ENCODE measurements around the gene GPR83. TPM values are rescaled to one million over a fixed set of nuclear protein-coding genes. Genes with fewer than 3 reads are reported as not detected.

The GPR83 gene
- total and polyA plus RNA-seq, 4 donors: 0.02 to 0.10 (median 0.06) TPM; not detected in 1

DNA sequence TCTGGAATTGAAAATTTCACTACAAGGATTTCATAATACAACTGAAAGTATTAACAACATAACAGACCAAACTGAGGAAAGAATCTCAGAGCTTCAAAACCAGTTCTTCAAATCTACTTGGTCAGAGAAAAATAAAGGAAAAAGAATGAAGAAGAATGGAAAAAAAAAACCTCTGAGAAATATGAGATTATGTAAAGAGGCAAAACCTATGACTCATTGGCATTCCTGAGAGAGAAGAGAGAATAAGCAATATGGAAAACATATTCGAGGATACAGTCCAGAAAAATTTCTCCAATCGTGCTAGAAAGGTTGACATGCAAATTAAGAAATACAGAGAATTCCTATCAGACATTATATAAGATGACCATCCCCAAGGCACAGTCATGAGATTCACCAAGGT is 23.4 kb upstream of the GPR83 start:
- peaks cover 0 to 4% (median 0%) of the 10 kb centered on the region in 4 donors for H3K9me3 ChIP-seq (ENCODE audit: control insufficient read depth in 4 of 4, insufficient read depth in 3 of 4, low read length in 3 of 4)
- H3K27me3 ChIP-seq (ENCODE audit: control insufficient read depth in 3 of 3, insufficient read depth in 3 of 3, low read length in 2 of 3): no peaks in the 10 kb centered on the region
- peaks cover 14 to 33% (median 22%) of the 10 kb centered on the region in 4 donors for H3K36me3 ChIP-seq (ENCODE audit: control insufficient read depth in 4 of 4, insufficient read depth in 4 of 4, low read length in 4 of 4)
- WGBS, 2 donors: 94 to 95% methylated on average over 2 of the region's 2 CpGs
- DNase-seq: no peak
- no peak overlapping the region for H3K4me3 ChIP-seq
- TF ChIP-seq, protein P1, sequence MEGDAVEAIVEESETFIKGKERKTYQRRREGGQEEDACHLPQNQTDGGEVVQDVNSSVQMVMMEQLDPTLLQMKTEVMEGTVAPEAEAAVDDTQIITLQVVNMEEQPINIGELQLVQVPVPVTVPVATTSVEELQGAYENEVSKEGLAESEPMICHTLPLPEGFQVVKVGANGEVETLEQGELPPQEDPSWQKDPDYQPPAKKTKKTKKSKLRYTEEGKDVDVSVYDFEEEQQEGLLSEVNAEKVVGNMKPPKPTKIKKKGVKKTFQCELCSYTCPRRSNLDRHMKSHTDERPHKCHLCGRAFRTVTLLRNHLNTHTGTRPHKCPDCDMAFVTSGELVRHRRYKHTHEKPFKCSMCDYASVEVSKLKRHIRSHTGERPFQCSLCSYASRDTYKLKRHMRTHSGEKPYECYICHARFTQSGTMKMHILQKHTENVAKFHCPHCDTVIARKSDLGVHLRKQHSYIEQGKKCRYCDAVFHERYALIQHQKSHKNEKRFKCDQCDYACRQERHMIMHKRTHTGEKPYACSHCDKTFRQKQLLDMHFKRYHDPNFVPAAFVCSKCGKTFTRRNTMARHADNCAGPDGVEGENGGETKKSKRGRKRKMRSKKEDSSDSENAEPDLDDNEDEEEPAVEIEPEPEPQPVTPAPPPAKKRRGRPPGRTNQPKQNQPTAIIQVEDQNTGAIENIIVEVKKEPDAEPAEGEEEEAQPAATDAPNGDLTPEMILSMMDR (IDR thresholded peaks at IDR 0.05; ENCODE audit: control extremely low read depth, extremely low read depth): no peak
- no peak overlapping the region for H3K9ac ChIP-seq (ENCODE audit: insufficient read depth in 1 of 2, low read length in 2 of 2)
- no peak overlapping the region for H3K27ac ChIP-seq (ENCODE audit: low read depth in 1 of 2, low read length in 1 of 2)
- H3K4me1 ChIP-seq (ENCODE audit: control insufficient read depth in 5 of 5, insufficient read depth in 5 of 5, low read length in 5 of 5): no peaks in the 10 kb centered on the region
- no peak for ATAC-seq (ENCODE audit: insufficient read depth, low FRiP score)

GRCh38 chr11:94424011-94424410 is 22.8 kb upstream of the GPR83 start:
- 73 to 94% methylated on average over 2 of the region's 2 CpGs for WGBS, 2 donors
- Histone ChIP-seq H3K36me3 (ENCODE audit: control insufficient read depth in 4 of 4, insufficient read depth in 4 of 4, low read length in 4 of 4) (peaks cover 11 to 28% (median 16%) of the 10 kb centered on the region in 4 donors), H3K27me3 (ENCODE audit: control insufficient read depth in 3 of 3, insufficient read depth in 3 of 3, low read length in 2 of 3) (no peaks in the 10 kb centered on the region), H3K4me3 (no peak overlapping the region), H3K9me3 (ENCODE audit: control insufficient read depth in 4 of 4, insufficient read depth in 3 of 4, low read length in 3 of 4) (peaks cover 0 to 4% (median 0%) of the 10 kb centered on the region in 4 donors), H3K9ac (ENCODE audit: insufficient read depth in 1 of 2, low read length in 2 of 2) (no peak overlapping the region), H3K4me1 (ENCODE audit: control insufficient read depth in 5 of 5, insufficient read depth in 5 of 5, low read length in 5 of 5) (no peaks in the 10 kb centered on the region), H3K27ac (ENCODE audit: low read depth in 1 of 2, low read length in 1 of 2) (no peak overlapping the region)
- ATAC-seq (ENCODE audit: insufficient read depth, low FRiP score) (no peak), DNase-seq (no peak)
- TF ChIP-seq, protein P1 (IDR thresholded peaks at IDR 0.05; ENCODE audit: control extremely low read depth, extremely low read depth): no peak

GRCh38 chr11:94423507-94423906 is 22.3 kb upstream of the GPR83 start:
- H3K9me3 ChIP-seq (ENCODE audit: control insufficient read depth in 4 of 4, insufficient read depth in 3 of 4, low read length in 3 of 4): peaks cover 0 to 4% (median 0%) of the 10 kb centered on the region in 4 donors
- no peak overlapping the region for H3K27ac ChIP-seq (ENCODE audit: low read depth in 1 of 2, low read length in 1 of 2)
- H3K4me3 ChIP-seq: no peak overlapping the region
- WGBS, 2 donors: 93 to 94% methylated on average over 3 of the region's 3 CpGs
- TF ChIP-seq, protein P1 (IDR thresholded peaks at IDR 0.05; ENCODE audit: control extremely low read depth, extremely low read depth): no peak
- no peaks in the 10 kb centered on the region for H3K27me3 ChIP-seq (ENCODE audit: control insufficient read depth in 3 of 3, insufficient read depth in 3 of 3, low read length in 2 of 3)
- H3K4me1 ChIP-seq (ENCODE audit: control insufficient read depth in 5 of 5, insufficient read depth in 5 of 5, low read length in 5 of 5): no peaks in the 10 kb centered on the region
- H3K9ac ChIP-seq (ENCODE audit: insufficient read depth in 1 of 2, low read length in 2 of 2): no peak overlapping the region
- ATAC-seq (ENCODE audit: insufficient read depth, low FRiP score) (no peak), DNase-seq (no peak)
- H3K36me3 ChIP-seq (ENCODE audit: control insufficient read depth in 4 of 4, insufficient read depth in 4 of 4, low read length in 4 of 4): peaks cover 9 to 23% (median 12%) of the 10 kb centered on the region in 4 donors
